HepG2 (cell line): Measurements from ENCODE around the gene PKLR. TPM values are rescaled to one million over a fixed set of nuclear protein-coding genes. Genes with fewer than 3 reads are reported as not detected.

Source experiments
- CBX5 ChIP-seq: sonication (generic); formaldehyde crosslinking; IDR thresholded peaks from 2 replicates; pipeline ENCODE4 v1.4.0; 2020; ENCODE audit warnings: missing genetic modification reagents, borderline replicate concordance
- PHF21A ChIP-seq: sonication (generic); formaldehyde crosslinking; IDR thresholded peaks from 2 replicates; pipeline ENCODE4 v1.5.0; 2020; ENCODE audit warnings: mild to moderate bottlenecking, missing genetic modification reagents
- ZNF646 ChIP-seq: sonication (generic); formaldehyde crosslinking; IDR thresholded peaks from 2 replicates; pipeline ENCODE4 v1.9.0; 2021; ENCODE audit warnings: mild to moderate bottlenecking, missing genetic modification reagents
- polyA plus RNA-seq, 8 experiments: library from polyadenylated mRNA; depleted of rRNA in 3 of 8; stranded (reverse) in 7 of 8; unstranded in 1 of 8; fragments of >200 nt; fragmentation: Illumina TruSeq in 4 of 8; extraction: Trizol in 4 of 8; gene quantifications; 2 replicates each; pipeline versions ENCODE4 v1.2.1 to v1.2.3, GENCODE V29; 2011 to 2016; ENCODE audit warnings: low read depth in 4 of 8, missing spikeins in 1 of 8, mixed read lengths in 1 of 8; ENCODE audit not compliant: insufficient read depth in 1 of 8
- total RNA-seq, 5 experiments: library from RNA; depleted of rRNA; stranded (reverse); fragments of >200 nt; fragmentation: Illumina TruSeq; extraction: Trizol; gene quantifications; 2 replicates each; pipeline ENCODE4 v1.2.3, GENCODE V29; 2016; ENCODE audit warnings: low read depth in 1 of 5
- TF ChIP-seq, protein P1 (sequence below): sonication (generic); formaldehyde crosslinking; IDR thresholded peaks from 2 replicates; pipeline ENCODE4 v1.4.0; 2020; ENCODE audit warnings: mild to moderate bottlenecking, missing genetic modification reagents, borderline replicate concordance
- TF ChIP-seq, protein P2 (sequence below): sonication (generic); formaldehyde crosslinking; IDR thresholded peaks from 2 replicates; pipeline ENCODE4 v1.8.1; 2022; ENCODE audit warnings: mild to moderate bottlenecking, missing genetic modification reagents
- TF ChIP-seq, protein P3 (sequence below): sonication (generic); formaldehyde crosslinking; IDR thresholded peaks from 2 replicates; pipeline ENCODE4 v1.4.0; 2020; ENCODE audit warnings: missing genetic modification reagents, mild to moderate bottlenecking, borderline replicate concordance

Gene PKLR
- total and polyA plus RNA-seq, 2 of the 13 experiments (the other 11 are each of a cell fraction or from before 2014, with no cell fraction given), result 10.3 to 29.3 TPM

- TF ChIP-seq, protein P1, sequence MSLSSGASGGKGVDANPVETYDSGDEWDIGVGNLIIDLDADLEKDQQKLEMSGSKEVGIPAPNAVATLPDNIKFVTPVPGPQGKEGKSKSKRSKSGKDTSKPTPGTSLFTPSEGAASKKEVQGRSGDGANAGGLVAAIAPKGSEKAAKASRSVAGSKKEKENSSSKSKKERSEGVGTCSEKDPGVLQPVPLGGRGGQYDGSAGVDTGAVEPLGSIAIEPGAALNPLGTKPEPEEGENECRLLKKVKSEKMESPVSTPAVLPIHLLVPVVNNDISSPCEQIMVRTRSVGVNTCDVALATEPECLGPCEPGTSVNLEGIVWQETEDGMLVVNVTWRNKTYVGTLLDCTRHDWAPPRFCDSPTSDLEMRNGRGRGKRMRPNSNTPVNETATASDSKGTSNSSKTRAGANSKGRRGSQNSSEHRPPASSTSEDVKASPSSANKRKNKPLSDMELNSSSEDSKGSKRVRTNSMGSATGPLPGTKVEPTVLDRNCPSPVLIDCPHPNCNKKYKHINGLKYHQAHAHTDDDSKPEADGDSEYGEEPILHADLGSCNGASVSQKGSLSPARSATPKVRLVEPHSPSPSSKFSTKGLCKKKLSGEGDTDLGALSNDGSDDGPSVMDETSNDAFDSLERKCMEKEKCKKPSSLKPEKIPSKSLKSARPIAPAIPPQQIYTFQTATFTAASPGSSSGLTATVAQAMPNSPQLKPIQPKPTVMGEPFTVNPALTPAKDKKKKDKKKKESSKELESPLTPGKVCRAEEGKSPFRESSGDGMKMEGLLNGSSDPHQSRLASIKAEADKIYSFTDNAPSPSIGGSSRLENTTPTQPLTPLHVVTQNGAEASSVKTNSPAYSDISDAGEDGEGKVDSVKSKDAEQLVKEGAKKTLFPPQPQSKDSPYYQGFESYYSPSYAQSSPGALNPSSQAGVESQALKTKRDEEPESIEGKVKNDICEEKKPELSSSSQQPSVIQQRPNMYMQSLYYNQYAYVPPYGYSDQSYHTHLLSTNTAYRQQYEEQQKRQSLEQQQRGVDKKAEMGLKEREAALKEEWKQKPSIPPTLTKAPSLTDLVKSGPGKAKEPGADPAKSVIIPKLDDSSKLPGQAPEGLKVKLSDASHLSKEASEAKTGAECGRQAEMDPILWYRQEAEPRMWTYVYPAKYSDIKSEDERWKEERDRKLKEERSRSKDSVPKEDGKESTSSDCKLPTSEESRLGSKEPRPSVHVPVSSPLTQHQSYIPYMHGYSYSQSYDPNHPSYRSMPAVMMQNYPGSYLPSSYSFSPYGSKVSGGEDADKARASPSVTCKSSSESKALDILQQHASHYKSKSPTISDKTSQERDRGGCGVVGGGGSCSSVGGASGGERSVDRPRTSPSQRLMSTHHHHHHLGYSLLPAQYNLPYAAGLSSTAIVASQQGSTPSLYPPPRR (CRISPR knock-in tag), result no peak
- TF ChIP-seq, protein P2, sequence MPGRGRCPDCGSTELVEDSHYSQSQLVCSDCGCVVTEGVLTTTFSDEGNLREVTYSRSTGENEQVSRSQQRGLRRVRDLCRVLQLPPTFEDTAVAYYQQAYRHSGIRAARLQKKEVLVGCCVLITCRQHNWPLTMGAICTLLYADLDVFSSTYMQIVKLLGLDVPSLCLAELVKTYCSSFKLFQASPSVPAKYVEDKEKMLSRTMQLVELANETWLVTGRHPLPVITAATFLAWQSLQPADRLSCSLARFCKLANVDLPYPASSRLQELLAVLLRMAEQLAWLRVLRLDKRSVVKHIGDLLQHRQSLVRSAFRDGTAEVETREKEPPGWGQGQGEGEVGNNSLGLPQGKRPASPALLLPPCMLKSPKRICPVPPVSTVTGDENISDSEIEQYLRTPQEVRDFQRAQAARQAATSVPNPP (CRISPR knock-in tag), result no peak
- TF ChIP-seq, protein P3, sequence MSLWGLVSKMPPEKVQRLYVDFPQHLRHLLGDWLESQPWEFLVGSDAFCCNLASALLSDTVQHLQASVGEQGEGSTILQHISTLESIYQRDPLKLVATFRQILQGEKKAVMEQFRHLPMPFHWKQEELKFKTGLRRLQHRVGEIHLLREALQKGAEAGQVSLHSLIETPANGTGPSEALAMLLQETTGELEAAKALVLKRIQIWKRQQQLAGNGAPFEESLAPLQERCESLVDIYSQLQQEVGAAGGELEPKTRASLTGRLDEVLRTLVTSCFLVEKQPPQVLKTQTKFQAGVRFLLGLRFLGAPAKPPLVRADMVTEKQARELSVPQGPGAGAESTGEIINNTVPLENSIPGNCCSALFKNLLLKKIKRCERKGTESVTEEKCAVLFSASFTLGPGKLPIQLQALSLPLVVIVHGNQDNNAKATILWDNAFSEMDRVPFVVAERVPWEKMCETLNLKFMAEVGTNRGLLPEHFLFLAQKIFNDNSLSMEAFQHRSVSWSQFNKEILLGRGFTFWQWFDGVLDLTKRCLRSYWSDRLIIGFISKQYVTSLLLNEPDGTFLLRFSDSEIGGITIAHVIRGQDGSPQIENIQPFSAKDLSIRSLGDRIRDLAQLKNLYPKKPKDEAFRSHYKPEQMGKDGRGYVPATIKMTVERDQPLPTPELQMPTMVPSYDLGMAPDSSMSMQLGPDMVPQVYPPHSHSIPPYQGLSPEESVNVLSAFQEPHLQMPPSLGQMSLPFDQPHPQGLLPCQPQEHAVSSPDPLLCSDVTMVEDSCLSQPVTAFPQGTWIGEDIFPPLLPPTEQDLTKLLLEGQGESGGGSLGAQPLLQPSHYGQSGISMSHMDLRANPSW, result no peak
- TF ChIP-seq CBX5 (CRISPR knock-in tag) (no peak; the same call in 1 of the 2 replicates), PHF21A (CRISPR knock-in tag) (peak; percentile 67; the same call in 1 of the 2 replicates), ZNF646 (CRISPR knock-in tag) (no peak)
Observed at GRCh38 chr1:155250633-155251449, 50.4 kb downstream of the PKLR start (continued).
